HG03571 (cell line): ENCODE data around the gene THAP8.
A peak's percentile ranks its signal among the peaks of the same experiment; 100 is the strongest.

ENCODE experiments used
- ATAC-seq: cut with Tn5 transposase; IDR thresholded peaks from one replicate; pipeline ENCODE4 v1.9.1; 2021; ENCODE audit not compliant: unreplicated experiment

THAP8 gene, protein sequence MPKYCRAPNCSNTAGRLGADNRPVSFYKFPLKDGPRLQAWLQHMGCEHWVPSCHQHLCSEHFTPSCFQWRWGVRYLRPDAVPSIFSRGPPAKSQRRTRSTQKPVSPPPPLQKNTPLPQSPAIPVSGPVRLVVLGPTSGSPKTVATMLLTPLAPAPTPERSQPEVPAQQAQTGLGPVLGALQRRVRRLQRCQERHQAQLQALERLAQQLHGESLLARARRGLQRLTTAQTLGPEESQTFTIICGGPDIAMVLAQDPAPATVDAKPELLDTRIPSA

DNA sequence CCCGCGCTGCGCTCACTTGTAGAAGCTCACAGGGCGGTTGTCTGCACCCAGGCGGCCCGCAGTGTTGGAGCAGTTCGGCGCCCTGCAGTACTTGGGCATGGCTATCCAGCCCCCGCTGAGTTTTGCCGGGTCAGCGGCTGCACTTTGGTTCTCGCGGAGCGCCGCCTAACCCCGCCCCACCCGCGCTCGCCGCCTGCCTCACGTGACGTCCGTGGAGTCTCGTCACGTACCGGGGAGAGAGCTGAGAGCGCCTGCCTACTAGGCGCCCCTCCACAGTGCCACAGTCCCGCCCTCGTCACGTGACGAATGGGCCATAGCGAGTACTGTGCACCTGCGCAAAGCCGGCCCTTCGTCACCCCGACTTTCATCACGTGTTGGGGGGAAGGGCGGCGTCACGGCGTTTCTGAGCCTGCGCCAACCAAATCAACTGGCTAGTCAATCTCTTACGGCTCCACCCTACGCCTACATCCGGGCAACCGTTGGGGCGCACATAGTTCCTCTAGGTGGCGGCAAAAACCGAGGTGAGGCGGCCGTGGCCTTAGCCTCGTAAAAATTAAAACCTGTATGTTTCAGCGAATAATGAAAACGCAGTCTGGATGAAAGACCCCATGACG lies at the start of gene THAP8:
Gene THAP8, minus strand, starts transcription at position 167 of the 614 bp plus-strand sequence. Its CDS starts 68 bp downstream, at position 99.
- ATAC-seq = peak; percentile 73

DNA sequence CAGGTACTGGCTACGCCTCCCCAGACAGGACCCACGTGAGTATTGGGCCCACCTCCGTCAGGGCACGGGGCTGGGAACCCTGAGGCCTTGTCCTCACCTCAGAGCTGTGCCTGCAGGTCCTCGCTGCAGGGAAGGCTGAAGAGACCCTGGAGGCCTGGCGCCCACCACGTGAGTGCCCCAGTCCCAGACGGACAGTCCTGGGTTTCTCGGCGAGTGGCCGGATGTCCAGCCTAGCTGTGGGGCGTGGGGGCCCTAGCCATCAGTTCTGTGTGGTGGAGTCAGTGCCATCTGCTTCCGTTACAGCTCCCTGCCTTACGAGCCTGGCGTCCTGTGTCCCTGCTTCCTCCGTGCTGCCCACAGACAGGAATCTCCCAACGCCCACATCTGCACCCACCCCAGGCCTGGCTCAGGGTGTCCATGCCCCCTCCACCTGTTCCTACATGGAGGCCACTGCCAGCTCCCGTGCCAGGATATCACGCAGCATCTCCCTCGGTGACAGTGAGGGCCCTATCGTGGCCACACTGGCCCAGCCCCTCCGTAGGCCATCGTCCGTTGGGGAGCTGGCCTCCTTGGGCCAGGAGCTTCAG lies 49.0 kb upstream of the THAP8 start:
- ATAC-seq = no peak

GRCh38 chr19:36101550-36102327 lies 47.7 kb upstream of the THAP8 start:
- no peak for ATAC-seq

GRCh38 chr19:36100476-36100875 lies 46.4 kb upstream of the THAP8 start:
- ATAC-seq = no peak

GRCh38 chr19:36099166-36099785 lies 45.2 kb upstream of the THAP8 start:
- no peak for ATAC-seq

DNA sequence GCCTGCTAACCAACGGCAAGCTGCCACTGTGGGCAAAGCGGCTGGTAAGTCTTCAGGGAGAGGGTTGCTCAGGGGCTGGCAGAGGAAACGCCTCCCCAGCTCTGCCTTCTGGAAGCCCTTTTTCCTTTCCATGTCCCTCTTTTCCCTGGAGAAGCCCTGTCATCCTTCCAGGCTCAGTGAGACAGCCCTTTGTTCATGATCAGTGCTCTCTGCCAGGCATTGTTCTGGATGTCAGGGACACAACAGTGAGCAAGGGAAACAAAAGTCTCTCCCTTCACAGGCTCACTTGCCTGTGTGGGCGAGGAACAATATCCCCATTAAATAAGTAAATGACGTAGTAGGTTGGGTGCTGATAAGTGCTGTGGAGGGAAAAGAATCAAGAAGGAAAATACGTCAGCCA lies 43.0 kb upstream of the THAP8 start:
- ATAC-seq = no peak

- ATAC-seq = no peak
Measured at GRCh38 chr19:36093687-36094086, 39.6 kb upstream of the THAP8 start.

DNA sequence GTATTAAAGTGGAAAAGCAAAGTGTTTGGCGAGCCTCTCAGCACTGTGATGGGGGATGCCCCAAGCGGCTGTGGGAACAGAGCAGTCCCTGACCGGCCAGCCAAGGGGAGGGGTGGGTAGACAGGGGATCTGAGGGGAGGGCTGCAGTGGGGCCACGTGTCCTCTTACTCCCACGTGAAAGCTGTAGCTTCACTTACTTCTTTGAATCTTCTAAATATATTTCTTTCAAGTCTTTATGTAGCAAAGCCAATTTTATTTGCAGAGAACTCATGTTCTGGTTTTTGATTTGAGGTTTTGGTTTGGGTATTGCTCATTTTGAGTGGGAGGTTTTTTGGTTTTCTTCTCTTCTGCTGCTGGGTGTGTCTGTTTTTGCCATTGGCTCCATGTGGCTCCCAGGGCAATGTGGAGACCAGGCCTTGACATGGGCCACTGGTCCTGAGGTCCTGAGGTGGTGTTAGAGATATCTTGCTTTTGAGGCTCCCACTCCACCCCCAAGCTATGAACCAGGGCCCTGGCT lies 39.1 kb upstream of the THAP8 start:
- ATAC-seq = no peak

- ATAC-seq = no peak
Measured at GRCh38 chr19:36092566-36092965, 38.5 kb upstream of the THAP8 start.

DNA sequence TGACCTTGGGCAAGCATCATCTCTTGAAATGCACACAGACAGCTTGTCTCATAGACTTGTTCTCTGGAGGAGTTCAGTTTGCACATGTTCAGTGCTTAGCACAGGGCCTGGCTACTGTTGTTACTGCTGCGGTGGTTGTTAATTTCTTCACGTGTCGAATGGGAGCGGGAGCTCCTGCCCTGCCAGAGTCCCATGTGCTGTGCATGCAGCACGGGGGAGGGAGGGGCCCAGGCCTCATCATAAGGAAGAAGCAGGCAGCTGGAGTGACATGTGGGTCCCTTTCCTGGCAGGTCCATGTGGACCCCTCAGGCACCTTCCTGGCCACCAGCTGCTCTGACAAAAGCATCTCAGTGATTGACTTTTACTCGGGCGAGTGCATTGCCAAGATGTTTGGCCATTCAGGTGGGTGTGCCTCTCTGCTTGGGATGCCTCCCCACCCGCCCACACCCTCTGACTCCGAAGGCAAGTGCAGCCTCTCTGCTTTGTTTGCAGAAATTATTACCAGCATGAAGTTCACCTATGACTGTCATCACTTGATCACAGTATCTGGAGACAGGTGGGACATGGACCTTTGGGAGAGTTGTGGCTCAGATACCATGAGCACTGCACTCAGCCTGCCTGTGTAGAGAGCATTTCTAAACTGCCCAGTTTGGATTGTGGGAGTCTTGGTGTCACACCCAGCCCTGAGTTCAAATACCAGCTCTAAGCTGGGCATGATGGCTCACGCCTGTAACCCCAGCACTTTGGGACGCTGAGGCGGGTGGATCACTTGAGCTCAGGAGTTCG lies 37.0 kb upstream of the THAP8 start:
- no peak for ATAC-seq

GRCh38 chr19:36089847-36090246 lies 35.8 kb upstream of the THAP8 start:
- ATAC-seq = no peak

GRCh38 chr19:36086326-36086725 lies 32.2 kb upstream of the THAP8 start:
- ATAC-seq = no peak

- no peak for ATAC-seq
Measured at GRCh38 chr19:36084231-36085009, 30.3 kb upstream of the THAP8 start.

DNA sequence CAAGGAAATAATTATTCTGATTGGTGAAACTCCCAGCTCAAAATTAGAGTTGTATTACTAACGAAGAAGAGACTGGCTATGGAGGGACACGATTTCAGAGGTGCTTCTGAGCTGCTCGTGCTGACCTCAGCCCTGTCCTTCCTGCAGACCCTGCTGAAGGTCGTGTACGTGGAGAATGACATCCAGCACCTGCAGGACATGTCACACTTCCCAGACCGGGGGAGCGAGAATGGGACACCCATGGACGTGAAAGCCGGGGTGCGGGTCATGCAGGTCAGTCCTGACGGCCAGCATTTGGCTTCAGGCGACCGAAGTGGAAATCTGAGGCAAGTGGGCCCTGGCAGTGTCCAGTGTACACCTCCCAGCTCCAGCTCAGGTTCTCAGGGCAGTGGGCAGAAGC lies 28.8 kb upstream of the THAP8 start:
- no peak for ATAC-seq

DNA sequence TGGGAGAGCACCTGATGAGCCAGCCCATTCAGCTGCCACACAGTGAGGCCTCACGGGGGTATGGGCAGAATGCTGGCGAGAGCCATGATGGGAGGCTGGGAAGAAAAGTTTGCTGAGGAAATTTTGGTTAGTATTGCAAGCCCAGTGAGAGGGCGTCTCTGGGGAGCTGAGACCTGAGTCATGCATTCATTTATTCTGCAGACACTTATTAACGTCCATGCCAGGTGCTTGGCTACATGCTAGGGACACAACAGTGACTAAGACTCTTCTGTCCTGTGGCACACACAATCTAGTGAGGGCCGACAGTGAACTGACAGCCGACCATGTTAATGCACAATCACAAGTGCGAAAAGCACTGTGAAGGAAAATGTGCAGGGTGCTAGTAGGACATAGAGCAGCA lies 27.8 kb upstream of the THAP8 start:
- no peak for ATAC-seq

GRCh38 chr19:36081385-36081784 lies 27.3 kb upstream of the THAP8 start:
- no peak for ATAC-seq

- ATAC-seq = no peak
Measured at GRCh38 chr19:36079389-36079945, 25.4 kb upstream of the THAP8 start.

GRCh38 chr19:36073121-36073876 lies 19.2 kb upstream of the THAP8 start:
- no peak for ATAC-seq
